ENCODE data around the gene CFL1.

CFL1 gene

GRCh38 chr11:65898656-65899355 lies 40.8 kb upstream of the CFL1 start:
- no peaks in the 10 kb centered on the region for H4K20me1 ChIP-seq (ENCODE audit: insufficient read depth, low read length)
- H3K36me3 ChIP-seq (replicated peaks; ENCODE audit: low read depth, low read length): no peaks in the 10 kb centered on the region
- peaks cover 21% of the 10 kb centered on the region; the same call in 1 of the 2 replicates for H3K27me3 ChIP-seq (ENCODE audit: low read depth, low read length)
- H3K4me3 ChIP-seq (ENCODE audit: low read length): no peak overlapping the region
- H3K9ac ChIP-seq (ENCODE audit: low read length): no peak overlapping the region
- H3K27ac ChIP-seq (ENCODE audit: low read length): no peak overlapping the region
- no peak overlapping the region for H3K4me2 ChIP-seq (ENCODE audit: low read length)
- H3K9me3 ChIP-seq (ENCODE audit: insufficient read depth, low read length): no peaks in the 10 kb centered on the region
- H3K79me2 ChIP-seq (ENCODE audit: low read length): no peaks in the 10 kb centered on the region
- no peak overlapping the region for H2AFZ ChIP-seq (ENCODE audit: low read depth, low read length)
- H3K4me1 ChIP-seq (ENCODE audit: low read length): peaks cover 4% of the 10 kb centered on the region
- TF ChIP-seq EZH2phosphoT487 (IDR thresholded peaks at IDR 0.05; ENCODE audit: low read depth) (no peak), CTCF (IDR thresholded peaks at IDR 0.05; ENCODE audit: low read depth, low read length) (no peak)

GRCh38 chr11:65897020-65897471 lies 39.1 kb upstream of the CFL1 start:
- Histone ChIP-seq H4K20me1 (ENCODE audit: insufficient read depth, low read length) (peaks cover 7% of the 10 kb centered on the region; the same call in 1 of the 2 replicates), H3K9me3 (ENCODE audit: insufficient read depth, low read length) (no peaks in the 10 kb centered on the region), H3K9ac (ENCODE audit: low read length) (no peak overlapping the region), H3K79me2 (ENCODE audit: low read length) (peaks cover 12% of the 10 kb centered on the region), H3K4me1 (ENCODE audit: low read length) (peaks cover 18% of the 10 kb centered on the region), H3K27ac (ENCODE audit: low read length) (no peak overlapping the region), H3K4me2 (ENCODE audit: low read length) (no peak overlapping the region), H2AFZ (ENCODE audit: low read depth, low read length) (no peak overlapping the region), H3K36me3 (replicated peaks; ENCODE audit: low read depth, low read length) (no peaks in the 10 kb centered on the region), H3K27me3 (ENCODE audit: low read depth, low read length) (peaks cover 13% of the 10 kb centered on the region; the same call in 1 of the 2 replicates), H3K4me3 (ENCODE audit: low read length) (no peak overlapping the region)
- TF ChIP-seq CTCF (IDR thresholded peaks at IDR 0.05; ENCODE audit: low read depth, low read length) (no peak), EZH2phosphoT487 (IDR thresholded peaks at IDR 0.05; ENCODE audit: low read depth) (no peak)

- no peak overlapping the region for H3K4me3 ChIP-seq (ENCODE audit: low read length)
- no peak overlapping the region for H2AFZ ChIP-seq (ENCODE audit: low read depth, low read length)
- H3K36me3 ChIP-seq (replicated peaks; ENCODE audit: low read depth, low read length): no peaks in the 10 kb centered on the region
- H3K9ac ChIP-seq (ENCODE audit: low read length): no peak overlapping the region
- no peak for TF ChIP-seq EZH2phosphoT487 (IDR thresholded peaks at IDR 0.05; ENCODE audit: low read depth)
- TF ChIP-seq CTCF (IDR thresholded peaks at IDR 0.05; ENCODE audit: low read depth, low read length): no peak
- peaks cover 12% of the 10 kb centered on the region; the same call in 1 of the 2 replicates for H4K20me1 ChIP-seq (ENCODE audit: insufficient read depth, low read length)
- H3K9me3 ChIP-seq (ENCODE audit: insufficient read depth, low read length): no peaks in the 10 kb centered on the region
- no peak overlapping the region for H3K4me2 ChIP-seq (ENCODE audit: low read length)
- H3K27me3 ChIP-seq (ENCODE audit: low read depth, low read length): peaks cover 6% of the 10 kb centered on the region; the same call in 1 of the 2 replicates
- H3K4me1 ChIP-seq (ENCODE audit: low read length): peaks cover 18% of the 10 kb centered on the region
- no peak overlapping the region for H3K27ac ChIP-seq (ENCODE audit: low read length)
- peaks cover 19% of the 10 kb centered on the region for H3K79me2 ChIP-seq (ENCODE audit: low read length)
Observed at GRCh38 chr11:65896034-65896999, 38.3 kb upstream of the CFL1 start.

- Histone ChIP-seq H3K27ac (ENCODE audit: low read length) (no peak overlapping the region), H4K20me1 (ENCODE audit: insufficient read depth, low read length) (peaks cover 12% of the 10 kb centered on the region; the same call in 1 of the 2 replicates), H3K4me2 (ENCODE audit: low read length) (no peak overlapping the region), H3K79me2 (ENCODE audit: low read length) (peaks cover 27% of the 10 kb centered on the region), H3K9me3 (ENCODE audit: insufficient read depth, low read length) (no peaks in the 10 kb centered on the region), H3K36me3 (replicated peaks; ENCODE audit: low read depth, low read length) (no peaks in the 10 kb centered on the region), H3K4me1 (ENCODE audit: low read length) (peaks cover 18% of the 10 kb centered on the region), H3K4me3 (ENCODE audit: low read length) (no peak overlapping the region), H3K9ac (ENCODE audit: low read length) (no peak overlapping the region), H3K27me3 (ENCODE audit: low read depth, low read length) (no peaks in the 10 kb centered on the region), H2AFZ (ENCODE audit: low read depth, low read length) (no peak overlapping the region)
- TF ChIP-seq CTCF (IDR thresholded peaks at IDR 0.05; ENCODE audit: low read depth, low read length) (no peak), EZH2phosphoT487 (IDR thresholded peaks at IDR 0.05; ENCODE audit: low read depth) (no peak)
Observed at GRCh38 chr11:65895482-65895981, 37.6 kb upstream of the CFL1 start.
